Posterior cingulate gyrus (tissue), 11 donors: ENCODE measurements around the gene TTC13.

Experiments
- DNase-seq, 10 donors: peaks; one replicate each; pipeline versions ENCODE4 v3.0.0 to v3.0.0-alpha.2; 2020 to 2021; ENCODE audit warnings: mixed read lengths in 3 of 10
- intact Hi-C: fragments of 100-400 bp; cut with DNase I; formaldehyde crosslinking; loops from one replicate; pipeline ENCODE4 v1.15.1; 2023

The TTC13 gene

DNA sequence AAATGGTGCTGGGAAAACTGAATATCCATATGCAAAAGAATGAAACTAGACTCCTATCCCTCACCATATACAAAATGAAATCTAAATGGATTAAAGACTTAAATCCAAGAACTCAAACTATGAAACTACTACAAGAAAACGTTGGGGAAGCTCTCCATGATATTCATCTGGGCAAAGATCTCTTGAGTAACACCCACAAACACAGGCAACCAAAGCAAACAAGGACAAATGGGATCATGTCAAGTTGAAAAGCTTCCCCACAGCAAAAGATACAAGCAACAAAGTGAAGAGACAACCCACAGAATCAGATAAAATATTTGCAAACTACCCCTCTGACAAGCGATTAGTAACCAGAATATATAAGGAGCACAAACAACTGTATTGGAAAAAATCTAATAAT lies 13.8 kb downstream of the TTC13 start:
- no peak for DNase-seq
- intact Hi-C loops = no loop called here

GRCh38 chr1:230958370-230958769 lies 20.3 kb downstream of the TTC13 start:
- DNase-seq = no peak
- intact Hi-C loops = no loop called here

- no peak for DNase-seq
- intact Hi-C loops = no loop called here
Observed at GRCh38 chr1:230957580-230957989, 21.1 kb downstream of the TTC13 start.

GRCh38 chr1:230950404-230950803 lies 28.3 kb downstream of the TTC13 start:
- intact Hi-C loops = no loop called here
- no peak for DNase-seq

GRCh38 chr1:230948903-230949302 lies 29.8 kb downstream of the TTC13 start:
- intact Hi-C loops = no loop called here
- no peak for DNase-seq

- intact Hi-C loops = no loop called here
Observed at GRCh38 chr1:230948301-230948700, 30.4 kb downstream of the TTC13 start.

GRCh38 chr1:230943048-230943593 lies 35.5 kb downstream of the TTC13 start:
- intact Hi-C loops = no loop called here
- DNase-seq = no peak

More at GRCh38 chr1:230948301-230948700, 30.4 kb downstream of the TTC13 start:
- no peak for DNase-seq

DNA sequence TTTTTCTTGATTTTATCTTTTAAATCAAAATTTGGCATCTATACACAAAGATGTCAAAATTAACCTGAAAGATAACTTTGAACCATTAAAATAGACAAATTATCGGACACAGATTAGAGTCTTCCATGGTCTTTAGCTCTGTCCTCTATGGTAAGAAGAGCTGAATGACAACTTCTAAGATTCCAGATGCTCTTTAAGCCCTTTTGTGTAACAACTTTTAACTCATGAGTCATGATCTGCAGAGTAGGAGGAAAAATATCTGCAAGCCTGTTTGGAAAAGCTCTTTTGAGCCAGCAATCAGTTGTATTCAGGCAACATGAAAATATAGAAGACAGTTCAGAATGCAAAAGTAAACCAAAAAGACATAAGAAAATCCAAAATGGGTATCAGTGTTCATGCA lies 37.8 kb downstream of the TTC13 start:
- no peak for DNase-seq
- intact Hi-C loops = no loop called here

DNA sequence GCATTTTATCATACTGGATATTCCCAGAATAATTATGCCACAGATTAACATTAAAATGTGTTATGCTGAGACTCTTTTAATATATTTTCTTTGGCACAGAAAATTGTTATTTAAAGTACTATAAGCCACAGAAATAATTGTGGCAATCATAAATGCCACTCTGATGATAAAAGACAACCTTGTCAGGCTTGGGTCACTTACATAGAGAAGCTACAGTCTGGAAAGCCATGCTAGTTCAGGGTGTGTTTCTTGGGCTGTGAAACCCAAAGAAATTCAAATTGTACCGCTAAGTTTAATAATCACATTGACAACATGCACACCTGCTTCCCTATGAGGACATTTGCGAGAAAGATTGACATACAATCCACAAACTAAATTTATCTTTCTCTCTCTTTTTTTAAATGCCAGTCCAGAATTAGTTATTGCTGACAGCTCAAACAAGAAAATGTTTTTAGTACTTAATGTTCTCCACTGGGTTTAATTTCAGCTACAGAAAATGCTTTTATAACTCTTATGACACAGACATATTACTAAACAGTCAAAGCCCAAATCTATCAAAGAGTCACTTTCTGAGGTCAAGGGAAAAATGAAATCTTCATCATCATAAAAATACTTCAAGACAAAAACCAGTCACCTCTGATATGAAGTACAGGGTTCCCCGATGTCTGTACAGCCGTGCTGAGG lies 38.7 kb downstream of the TTC13 start:
- no peak for DNase-seq
- intact Hi-C loops = no loop called here

- intact Hi-C loops = no loop called here
- no peak for DNase-seq
Observed at GRCh38 chr1:230938924-230939368, 39.7 kb downstream of the TTC13 start.

GRCh38 chr1:230937371-230937770 lies 41.3 kb downstream of the TTC13 start:
- DNase-seq = no peak
- intact Hi-C loops = no loop called here

DNA sequence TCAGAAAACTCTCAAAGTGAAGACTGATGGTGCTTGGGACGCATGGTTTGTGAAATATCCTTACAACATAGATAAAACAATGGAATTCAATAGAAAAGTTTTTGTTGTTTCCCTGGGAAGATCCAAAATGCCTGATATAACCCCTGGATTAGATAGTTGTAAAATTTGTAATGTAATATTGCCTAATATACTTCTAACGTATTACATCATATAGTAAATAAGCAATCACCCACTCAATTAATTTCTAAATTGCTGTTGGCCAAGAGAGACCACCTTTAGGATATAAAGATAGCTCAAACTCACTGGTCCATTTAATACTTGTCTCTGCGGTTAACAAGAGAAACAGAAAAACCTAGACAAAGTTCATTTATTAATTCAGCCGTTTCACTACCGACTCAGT lies 42.2 kb downstream of the TTC13 start:
- intact Hi-C loops = no loop called here

DNA sequence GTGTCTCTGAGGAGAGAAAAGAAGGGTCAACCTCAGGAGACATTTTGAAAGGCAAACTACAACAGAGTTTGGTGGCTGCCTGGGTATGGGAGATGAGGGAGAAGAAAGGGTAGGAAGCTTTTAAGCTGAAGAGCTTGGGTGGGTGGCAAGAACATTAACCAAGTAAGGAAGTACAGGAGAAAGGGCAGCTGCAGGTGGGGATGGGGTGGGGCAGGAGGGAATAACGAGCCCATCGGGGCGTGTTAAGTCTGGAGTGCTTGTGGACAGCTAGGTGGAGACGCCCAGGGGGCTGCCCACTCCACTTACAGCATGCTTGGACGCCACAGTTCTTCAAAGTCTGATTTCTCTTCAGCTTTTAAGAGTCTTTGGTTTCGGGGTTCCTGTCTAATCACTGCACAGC lies 42.8 kb downstream of the TTC13 start:
- no peak for DNase-seq
- intact Hi-C loops = no loop called here

More for the DNA sequence above, 42.2 kb downstream of the TTC13 start:
- no peak for DNase-seq

GRCh38 chr1:230930986-230931385 lies 47.7 kb downstream of the TTC13 start:
- intact Hi-C loops = no loop called here
- DNase-seq = no peak

DNA sequence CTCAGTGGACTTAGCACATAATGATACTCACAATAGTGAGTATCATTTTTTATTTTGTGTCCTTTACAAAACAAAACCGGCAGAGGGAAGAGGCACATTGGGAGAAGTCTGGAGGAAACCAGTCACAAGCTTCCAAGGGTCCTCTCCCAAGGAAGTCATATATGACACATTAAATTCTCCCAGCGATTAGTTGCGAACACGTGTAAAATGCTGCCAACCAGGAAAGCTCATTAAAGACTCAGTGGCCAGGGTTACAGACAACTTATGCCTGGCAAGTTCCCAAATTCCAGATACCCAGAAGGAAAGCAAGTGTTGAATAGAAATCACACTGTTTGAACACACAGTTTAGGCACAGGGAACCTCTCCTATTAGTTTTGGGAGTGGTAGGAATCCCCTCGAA lies 52.5 kb downstream of the TTC13 start:
- no peak for DNase-seq
- intact Hi-C loops = no loop called here

GRCh38 chr1:230925608-230926007 lies 53.1 kb downstream of the TTC13 start:
- intact Hi-C loops = no loop called here
- DNase-seq = no peak

GRCh38 chr1:230923176-230923575 lies 55.5 kb downstream of the TTC13 start:
- intact Hi-C loops = no loop called here
- DNase-seq = no peak

GRCh38 chr1:230922620-230923019 lies 56.0 kb downstream of the TTC13 start:
- intact Hi-C loops = no loop called here
- no peak for DNase-seq

- intact Hi-C loops = loop anchor here (5.0 to 10.0 kb wide), 2 partner anchors 56 to 293 kb away; partner anchors contain the start of genes ARV1 and TTC13
- DNase-seq = no peak
Observed at GRCh38 chr1:230919207-230919606, 59.5 kb downstream of the TTC13 start.

- DNase-seq = peak in 8 of 10 donors; percentile 66 to 94 (median 76)
- intact Hi-C loops = loop anchor here (1.0 to 10.0 kb wide), 4 partner anchors 49 to 295 kb away; partner anchors contain the start of genes ARV1, C1orf198 and TTC13
Observed at GRCh38 chr1:230917284-230918135, 61.2 kb downstream of the TTC13 start.

DNA sequence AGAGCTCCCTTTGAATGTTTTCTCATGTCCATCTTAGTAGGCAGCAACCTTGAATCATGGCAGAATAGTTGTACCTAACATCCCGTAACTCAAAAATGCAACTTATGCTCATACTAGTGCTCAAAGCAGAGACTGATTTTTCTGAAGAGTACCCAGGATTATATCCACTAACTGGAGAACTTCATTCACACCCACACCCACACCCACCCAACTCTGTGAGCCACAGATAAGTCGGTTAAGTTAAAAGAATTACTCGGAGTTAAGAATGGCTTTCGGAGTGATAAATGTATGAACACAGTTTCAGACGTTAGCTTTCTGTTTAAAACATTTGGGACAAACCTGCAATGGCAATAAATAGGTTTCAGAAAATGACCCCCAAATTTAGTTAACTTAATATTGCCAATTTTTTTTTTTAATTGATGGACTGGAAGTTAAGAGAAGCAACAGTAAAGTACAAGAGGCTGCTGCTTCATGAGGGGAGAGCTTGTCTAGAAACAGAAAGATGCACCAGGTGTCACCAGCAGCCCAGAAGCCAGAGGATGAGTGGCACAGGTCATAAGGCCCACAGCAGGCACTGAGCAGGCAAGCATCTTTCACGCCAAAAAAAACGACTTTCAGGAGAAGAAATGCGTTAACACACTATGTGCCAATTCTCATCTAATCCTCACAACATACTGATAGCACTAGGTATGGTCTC lies 61.9 kb downstream of the TTC13 start:
- DNase-seq = no peak
- intact Hi-C loops = loop anchor here (1.0 to 10.0 kb wide), 4 partner anchors 48 to 296 kb away; partner anchors contain the start of genes ARV1, C1orf198 and TTC13
